Fibroblast of lung (primary cell): Measurements from ENCODE around the gene RAC3.

ENCODE experiments used
- CTCF ChIP-seq, 2 donors: IDR thresholded peaks in 1 of 2; conservative IDR thresholded peaks in 1 of 2; 1 replicate in 1 of 2; 2 replicates in 1 of 2; pipeline ENCODE4 v1.5.1; 2011 to 2012; ENCODE audit warnings: low read length in 2 of 2, control low read depth in 1 of 2, inconsistent platforms in 1 of 2, low read depth in 1 of 2, mild to moderate bottlenecking in 1 of 2
- EZH2 ChIP-seq: IDR thresholded peaks from 2 replicates; pipeline ENCODE4 v1.5.1; 2012; ENCODE audit warnings: low read length, control low read depth, mild to moderate bottlenecking; ENCODE audit errors: missing control alignments

GRCh38 chr17:82022981-82023446, 8.5 kb upstream of the RAC3 start, which contains the start of gene LRRC45:
- TF ChIP-seq CTCF (conservative IDR thresholded peaks at IDR 0.05 in 1 of 2, IDR thresholded peaks at IDR 0.05 in 1 of 2; ENCODE audit: low read depth in 1 of 2, low read length in 2 of 2) (no peak), EZH2 (no peak)
